Effector CD8-positive, alpha-beta T cell (primary cell): Measurements from ENCODE around the gene RBM43.
"Not testable (repeated sequence)": the region's sequence is repeated elsewhere in the genome, so short reads cannot be mapped to it uniquely, and the experiment has no call there.

ENCODE experiments used
- DNase-seq: peaks from one replicate; lab custom pipeline; 2025; lab: John Stamatoyannopoulos, UW

Gene RBM43

DNA sequence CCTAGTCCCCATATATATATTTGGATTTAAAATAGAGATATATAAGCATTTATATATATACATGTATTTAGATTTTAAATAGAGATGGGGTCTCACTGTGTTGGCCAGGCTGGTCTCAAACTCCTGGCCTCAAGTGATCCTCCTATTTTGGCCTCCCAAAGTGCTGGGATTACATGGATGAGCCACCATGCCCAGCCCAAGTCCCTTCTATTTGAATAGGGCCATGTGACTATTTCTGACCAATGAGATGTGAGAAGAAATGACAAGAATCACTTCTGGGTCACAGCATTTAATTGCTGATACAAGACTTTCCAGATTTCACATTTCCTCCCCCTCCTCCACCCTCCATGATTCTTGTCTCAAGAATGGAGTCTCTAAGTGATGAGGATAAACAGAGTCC lies 6.4 kb upstream of the RBM43 start:
- no peak for DNase-seq

DNA sequence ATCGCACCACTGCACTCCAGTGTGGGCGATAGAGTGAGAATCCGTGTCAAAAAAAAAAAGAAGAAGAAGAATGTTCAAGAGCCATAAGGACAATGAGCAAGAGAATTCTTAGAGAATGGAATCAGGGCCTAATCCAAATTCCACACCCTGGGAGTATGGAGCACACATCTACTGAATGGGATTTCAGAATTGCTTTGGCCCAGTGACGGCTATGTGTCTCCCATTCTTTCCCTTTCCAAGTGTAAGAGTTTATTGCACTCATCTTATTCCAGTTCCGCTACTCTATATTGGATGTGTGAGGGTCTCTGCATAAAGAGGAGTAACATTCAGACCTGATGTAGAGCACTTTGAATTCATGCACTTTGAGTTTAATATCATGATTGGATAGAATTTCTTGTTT lies 5.9 kb upstream of the RBM43 start:
- no peak for DNase-seq

DNA sequence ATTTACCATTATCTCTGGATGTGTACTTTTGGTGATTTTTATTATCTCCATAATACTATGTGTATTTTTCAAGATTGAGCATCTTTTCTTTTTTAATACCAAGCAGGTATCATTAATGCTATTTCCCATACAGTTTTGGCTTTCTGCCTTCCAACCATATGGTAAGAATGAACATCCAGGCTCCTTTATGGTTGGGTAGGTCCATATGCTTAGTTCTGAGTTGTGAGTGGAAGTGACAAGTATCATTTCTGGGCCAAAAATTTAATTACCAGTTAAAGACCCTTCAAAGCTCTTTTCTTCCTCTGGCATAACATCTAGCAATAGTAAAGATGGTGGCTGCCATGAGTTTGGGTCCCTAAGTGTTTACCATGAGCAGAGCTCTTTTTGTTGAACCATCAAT lies 4.3 kb upstream of the RBM43 start:
- DNase-seq: no peak

DNA sequence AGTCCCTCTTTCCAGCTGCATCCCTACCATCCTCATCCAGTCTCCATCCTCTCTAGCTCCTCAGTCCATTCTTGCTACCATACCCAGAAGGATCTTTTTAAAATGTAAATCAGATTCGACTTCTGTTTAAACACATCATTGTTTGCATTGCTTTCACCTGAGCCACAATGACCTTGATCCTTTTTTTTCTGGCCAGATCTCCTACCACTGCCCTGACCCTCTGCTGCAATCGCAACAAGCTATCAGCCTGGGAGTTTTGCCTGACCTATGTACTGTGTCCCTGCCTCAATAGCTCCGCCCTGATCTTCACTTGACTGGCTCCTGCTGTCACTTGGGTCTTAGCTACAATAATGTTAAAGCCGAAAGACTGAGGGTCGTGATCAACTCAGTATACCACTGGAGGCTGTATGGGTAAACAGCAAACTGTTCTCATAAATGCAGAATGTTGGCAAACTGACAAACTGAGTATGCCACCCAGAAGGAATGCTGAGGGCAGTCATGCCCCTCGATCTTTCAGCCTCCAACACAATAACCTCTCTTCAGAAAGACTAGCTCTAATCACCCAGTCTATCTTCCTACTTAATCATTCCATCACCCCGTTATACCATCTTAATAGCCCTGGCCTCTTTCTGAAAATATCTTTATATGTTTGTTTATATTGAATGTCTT lies 2.6 kb upstream of the RBM43 start:
- no peak for DNase-seq

DNA sequence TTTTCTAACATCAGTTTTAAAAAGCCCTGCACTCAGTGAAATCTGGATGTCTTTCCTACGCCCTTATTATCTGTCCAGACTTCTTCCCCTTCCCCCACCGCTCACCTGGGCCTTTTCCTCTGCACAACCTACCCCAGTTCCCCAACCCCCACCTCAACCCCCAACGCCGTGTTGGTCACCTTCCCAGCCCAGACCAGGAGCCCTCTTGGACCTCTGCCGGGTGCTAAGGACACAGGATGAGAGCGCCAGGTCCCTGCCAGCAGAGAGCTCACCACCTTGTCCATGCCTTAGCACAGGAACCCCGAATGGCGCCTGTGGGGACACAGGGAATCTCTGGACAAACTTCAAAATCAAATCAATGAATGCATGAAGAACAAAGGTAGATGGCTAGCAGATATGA lies 966 bp upstream of the RBM43 start:
- DNase-seq: no peak

DNA sequence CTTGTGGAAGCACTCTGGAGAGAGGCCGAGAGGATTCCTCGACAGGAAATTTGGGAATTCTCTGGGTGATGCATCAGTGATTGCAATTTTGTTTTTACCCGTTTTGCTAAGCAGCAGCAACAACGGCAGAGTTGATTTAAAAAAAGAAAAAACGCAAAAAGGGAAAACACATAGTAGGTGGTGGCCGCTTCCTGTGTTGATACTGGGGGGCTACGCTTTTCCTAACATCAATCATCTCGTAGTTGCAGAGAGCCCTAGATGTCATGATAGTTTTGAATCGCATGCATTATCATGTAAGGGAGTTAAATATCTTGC lies 271 bp upstream of the RBM43 start:
- DNase-seq: no peak

DNA sequence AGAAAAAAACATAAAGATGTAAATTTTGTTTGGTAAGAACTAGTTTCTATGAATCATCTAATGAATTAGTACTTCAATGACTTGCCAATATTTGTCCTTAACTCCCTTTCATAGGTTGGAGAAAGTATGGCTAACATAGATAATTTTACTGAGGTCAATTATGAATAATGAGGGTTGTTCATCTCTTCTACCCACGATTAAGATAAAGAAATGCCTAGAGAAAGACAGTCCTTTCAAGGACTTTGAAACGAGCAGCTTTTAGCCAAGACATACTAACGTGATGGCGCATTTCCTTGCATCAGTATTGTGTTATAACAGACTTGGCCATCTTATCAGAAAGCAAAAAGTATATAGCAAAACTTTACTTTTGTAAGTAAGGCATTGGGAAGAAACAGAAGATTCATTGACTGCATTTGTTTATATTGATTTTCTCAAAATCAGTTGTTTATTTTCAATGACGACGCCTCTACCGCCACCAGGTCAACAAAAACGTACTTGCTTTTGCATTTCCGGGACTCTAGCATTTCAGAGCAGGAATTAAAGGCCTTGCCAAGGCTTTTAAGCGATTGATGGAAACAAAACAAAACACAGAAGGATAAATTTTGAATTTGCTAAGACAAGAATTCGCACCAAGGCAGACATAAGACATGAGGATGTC lies 961 bp downstream of the RBM43 start:
- no peak for DNase-seq

DNA sequence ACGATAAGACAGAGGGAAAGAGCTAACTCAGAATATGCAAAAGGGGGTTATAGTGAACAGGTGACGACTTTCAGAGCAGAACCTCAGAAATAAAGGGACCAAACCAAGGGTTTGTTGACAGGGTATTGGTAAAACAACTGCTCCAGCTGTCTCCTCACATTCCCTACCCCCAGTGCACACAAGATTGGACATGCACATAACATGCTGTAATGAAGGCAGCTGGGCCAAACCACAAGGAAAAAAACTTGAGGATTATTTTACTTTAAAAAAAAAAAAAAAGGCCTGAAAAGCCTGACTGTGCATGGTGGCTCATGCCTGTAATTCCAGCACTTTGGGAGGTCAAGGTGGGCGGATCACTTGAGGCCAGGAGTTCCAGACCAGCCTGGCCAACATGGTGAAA lies 3.5 kb downstream of the RBM43 start:
- DNase-seq: no peak

DNA sequence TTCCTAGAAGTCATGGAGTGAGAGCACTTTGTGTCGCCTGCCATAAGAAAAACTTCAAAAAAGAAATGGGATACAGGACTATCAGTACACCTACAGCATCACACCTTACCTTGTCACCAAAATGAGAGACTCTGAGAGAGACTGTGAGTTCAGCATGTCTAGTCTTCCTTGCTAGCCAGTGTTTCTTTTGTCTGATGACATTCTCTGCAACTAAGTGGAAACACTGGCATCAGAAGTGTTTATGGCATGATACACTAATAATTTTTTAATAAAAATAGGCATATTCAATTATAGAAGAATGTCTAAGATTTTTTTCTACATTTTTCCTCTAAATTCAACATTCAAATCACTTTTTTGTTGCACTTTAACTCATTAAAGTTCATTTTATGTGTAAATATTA lies 9.0 kb downstream of the RBM43 start:
- DNase-seq: no peak

DNA sequence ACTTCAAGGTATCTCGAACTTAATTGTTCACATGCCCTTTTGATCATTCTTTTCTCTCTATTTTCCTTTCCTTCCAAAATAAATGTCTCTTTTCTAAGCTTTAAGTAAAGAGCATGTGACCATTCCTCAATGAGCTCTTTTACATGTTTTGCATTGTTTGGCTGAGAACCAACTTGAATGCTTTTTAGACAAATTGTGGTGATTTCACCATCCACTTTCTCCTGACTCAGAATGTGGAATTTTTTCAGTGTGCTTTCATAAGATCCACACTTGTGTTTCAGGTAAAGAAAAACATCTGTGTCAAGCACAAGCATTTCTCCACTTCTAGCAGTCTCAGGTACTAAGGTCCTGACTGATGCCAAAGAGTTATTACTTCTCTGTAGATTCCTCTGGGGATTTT lies 10.7 kb downstream of the RBM43 start:
- no peak for DNase-seq

DNA sequence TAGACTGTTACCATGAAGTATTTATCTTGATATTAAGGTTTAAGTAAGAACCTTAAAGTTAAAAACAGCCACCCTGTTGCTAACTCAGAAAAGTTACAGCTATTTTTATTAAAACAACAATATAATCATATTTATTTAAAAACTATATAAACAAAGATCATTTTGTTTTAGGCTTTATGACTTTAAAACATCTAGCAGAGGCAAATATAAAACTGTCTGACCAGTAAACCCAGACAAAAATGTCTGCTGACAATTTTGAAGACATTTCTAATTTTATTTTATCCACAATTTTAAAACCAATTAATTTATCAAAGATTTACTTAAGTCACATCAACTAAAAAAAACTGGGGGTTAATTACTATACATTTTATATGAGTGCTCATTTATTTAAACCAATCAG lies 14.2 kb downstream of the RBM43 start:
- no peak for DNase-seq

DNA sequence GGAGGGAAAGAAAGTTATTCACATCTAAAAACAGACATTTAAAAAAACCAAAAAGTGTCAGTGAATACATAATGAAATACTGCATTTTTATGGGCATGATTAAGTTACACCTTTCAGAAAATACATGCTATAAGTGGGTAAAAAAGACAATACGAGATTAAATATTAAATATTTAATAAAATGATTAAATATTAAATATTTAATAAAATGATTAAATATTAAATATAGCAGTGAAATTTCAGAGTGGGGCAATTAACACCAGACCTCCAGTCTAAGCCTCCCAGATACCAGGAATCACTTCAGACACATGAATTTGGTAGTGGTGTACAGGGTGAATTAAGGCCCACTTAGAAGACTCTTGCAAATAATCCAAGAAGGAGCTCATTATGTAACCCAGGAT lies 15.5 kb downstream of the RBM43 start:
- DNase-seq: no peak

DNA sequence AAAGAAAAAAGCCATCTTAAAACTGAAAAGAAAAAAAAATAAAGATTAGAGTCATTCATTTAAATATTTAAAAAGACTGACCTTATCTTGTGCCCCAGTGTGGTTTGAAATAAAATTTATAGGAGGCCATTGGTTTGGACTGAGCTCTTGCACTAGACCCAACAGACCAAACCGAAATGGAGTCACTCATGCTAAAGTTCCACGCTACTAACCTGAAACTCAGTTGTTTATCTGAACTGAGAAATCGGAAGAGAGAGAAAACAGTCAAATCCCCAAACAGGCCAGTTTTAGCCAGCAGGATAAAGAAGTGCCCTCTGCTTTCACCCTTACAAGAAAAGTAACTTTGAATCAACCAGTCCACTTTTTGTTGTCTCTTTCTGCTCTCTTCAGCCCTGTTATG lies 18.2 kb downstream of the RBM43 start:
- no peak for DNase-seq

DNA sequence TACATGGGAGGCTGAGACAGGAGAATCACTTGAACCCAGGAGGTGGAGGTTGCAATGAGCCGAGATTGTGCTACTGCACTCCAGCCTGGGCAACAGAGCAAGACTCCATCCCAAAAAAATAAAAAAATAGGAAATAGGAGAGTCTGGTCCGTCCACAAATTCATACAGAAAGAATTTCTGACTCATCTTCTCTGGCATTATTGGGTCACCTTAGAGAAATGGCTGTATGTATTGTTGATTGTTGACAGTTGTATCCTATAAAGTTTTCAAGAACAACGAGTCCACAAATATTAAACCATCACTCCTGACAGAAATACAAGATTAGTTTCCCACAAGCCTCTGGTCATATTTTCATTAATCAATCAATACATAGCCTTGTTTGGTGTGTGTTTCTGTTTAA lies 20.4 kb downstream of the RBM43 start:
- DNase-seq: no peak

DNA sequence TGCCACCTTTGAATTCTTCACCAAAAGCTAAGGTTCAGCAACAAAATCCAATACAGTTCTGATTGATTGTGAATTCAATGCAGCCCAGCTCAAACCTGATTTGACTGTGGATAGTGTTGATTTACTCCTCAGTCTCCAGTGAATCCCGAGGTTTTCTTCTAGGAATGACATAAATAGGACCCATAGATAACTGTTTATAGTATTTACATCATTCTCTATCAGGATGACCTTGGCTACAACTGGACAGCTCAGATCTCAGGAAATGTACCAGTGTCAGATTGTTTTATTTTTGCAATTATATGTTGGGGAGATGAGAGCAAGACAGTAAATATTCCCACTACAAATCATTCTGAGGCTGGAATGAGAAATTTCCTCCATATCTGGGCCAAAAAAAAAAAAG lies 21.2 kb downstream of the RBM43 start:
- no peak for DNase-seq

DNA sequence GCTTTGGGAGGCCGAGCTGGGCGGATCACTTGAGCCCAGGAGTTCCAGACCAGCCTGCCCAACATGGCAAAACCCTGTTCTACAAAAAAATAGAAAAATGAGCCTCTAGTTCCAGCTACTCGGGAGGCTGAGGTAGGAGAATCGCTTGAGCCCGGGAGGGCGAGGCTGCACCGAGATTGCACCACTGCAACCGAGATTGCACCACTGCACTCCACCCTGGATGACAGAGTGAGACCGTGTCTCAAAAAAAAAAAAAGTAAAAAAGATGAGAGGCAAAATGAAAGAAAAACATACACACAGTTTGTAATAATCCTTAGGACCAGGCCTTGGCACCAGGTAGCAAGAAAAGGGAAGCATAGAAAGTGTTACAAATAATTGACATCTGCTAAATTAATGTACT lies 22.0 kb downstream of the RBM43 start:
- no peak for DNase-seq

DNA sequence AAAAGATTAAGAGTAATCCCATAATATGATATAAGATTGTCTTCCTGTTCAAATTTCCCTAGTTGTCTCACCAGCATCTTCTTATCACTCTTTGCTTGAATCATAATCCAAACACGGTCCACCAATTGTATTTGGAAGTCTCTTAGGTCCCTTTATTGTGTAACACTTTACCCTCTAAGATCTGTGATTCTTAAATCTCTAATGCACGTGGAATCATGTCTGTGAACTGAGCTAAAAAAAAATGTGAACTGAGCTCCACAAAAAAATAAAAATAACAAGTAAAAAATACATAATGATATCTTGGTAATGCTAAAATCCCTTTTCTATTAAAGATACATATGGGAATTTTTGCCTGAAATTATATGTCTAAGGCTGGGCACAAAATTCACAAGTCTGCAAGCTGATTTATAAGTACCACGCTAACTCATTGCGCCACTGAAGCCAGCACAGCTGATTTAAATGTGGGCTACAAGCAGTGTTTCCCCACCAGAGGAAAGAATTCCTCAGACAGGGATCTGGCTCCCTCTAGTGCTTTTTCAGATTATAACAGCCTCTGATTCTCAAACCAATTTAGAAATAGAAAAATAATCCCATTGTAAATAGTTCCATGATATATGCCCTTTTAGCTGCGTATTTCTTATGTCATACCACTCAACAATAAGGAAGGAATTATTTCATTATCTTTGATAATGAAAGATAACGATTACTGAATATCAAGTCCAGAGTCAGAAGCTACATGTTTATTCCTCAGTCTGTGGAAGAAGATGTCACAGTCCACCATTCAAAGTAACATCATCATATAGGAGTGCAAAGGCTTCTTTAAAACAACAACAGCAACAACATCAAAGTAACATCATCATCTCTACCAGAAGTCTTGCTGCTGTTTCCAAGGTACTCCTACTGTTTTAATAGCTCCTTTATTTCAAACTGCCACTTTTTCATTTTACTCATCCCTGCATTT lies 22.9 kb downstream of the RBM43 start:
- DNase-seq: no peak

DNA sequence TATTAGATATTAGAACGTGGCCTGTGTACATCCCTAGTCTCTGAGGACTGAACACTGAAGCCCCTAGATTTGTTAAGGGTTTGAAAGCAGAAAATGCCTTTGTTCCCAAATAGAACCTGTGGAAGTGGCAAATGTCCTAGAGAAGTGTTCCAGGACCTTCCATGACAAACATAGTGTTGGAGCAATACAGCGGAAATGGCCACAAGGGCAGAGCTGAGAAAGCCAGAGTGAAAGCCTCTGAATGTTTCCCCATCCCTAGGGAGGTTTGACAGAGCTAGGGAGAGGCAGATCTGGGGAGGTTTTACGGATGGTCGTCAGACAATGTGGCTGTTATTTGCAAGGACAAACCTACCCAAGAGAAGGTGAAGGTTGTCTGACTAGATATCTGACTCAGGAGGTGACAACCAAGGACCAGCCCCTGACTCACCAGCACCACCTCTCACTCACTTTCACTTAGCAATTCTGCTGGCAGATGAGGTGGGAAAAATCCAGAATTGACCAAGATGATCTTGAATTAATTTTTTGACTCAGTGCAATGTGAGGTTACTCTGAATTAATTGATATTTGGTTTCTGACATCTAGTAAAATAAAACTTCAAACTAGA lies 24.1 kb downstream of the RBM43 start:
- no peak for DNase-seq

DNA sequence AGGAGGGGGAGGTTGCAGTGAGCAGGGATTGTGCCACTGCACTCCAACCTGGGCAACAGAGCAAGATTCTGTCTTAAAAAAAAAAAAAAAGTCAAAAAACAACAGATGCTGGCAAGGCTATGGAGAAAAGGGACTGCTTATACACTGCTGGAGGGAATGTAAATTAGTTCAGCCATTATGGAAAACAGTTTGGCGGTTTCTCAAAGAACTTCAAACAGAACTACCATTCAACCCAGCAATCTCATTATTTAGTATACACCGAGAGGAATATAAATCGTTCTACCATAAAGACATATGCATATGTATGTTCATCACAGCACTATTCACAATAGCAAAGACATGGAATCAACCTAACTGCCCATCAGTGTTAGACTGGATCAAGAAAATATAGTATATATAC lies 27.9 kb downstream of the RBM43 start:
- DNase-seq: not testable (repeated sequence)

DNA sequence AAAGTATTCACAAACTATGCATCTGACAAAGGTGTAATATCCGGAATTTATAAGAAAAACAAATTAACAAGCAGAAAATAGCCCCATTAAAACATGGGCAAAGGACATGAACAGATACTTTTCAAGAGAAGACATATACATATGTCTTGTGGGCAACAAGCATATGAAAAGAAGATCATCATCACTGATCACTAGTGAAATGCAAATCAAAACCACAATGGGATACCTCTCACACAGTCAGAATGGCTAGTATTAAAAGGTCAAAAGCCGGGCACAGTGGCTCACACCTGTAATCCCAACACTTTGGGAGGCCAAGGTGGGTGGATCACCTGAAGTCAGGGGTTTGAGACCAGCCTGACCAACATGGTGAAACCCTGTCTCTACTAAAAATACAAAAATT lies 28.4 kb downstream of the RBM43 start:
- not testable (repeated sequence) for DNase-seq

DNA sequence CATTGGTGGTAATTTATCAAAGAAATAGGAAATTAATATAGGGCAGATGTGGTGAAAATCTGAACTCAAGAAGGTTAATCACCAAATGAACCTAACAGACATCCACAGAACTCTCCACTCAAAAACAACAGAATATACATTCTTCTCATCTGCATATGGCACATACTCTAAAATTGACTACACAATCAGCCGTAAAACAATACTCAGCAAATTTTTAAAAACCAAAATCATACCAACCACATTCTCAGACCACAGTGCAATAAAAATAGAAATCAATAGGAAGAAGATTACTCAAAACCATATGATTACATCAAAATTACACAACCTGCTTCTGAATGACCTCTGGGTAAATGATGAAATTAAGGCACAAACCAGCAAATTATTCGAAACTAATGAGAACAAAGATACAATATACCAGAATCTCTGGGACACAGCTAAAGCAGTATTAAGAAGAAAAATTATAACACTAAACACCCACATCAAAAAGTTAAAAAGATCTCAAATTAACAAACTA lies 31.0 kb downstream of the RBM43 start:
- no peak for DNase-seq

DNA sequence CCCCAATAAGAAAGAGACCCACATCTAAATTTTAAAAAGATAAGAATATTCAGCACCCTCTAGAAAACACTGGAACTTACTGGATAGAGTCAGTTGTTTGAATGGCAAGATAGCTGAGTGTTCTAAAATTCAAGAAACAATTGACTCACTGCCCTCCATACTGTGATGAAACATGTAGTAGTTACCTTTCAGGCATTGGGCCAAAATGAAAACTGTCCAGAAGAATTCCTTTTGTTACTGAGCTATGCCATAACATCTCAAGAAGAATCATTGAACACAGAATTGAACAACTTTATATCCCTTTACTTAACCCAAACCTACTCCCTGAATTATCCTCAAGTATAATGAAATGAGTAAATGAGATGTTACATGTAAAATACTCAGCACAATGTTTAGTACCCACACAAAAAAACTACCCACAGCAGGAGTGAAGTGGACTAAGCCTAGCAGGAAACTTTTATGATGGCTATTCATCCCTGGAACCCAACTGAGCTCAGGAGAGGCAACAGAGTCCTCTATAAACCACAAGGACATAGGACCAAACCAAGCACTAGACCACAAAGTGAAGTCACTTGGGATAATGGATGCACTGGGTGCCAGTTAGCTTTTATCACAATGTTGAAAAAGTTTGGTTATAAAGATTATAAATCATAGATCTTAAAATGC lies 32.7 kb downstream of the RBM43 start:
- DNase-seq: no peak
